Spleen (tissue), 11 donors: ENCODE data around the gene JOSD1. TPM values are rescaled to one million over a fixed set of nuclear protein-coding genes. Genes with fewer than 3 reads are reported as not detected.

ENCODE experiments used
- DNase-seq: peaks from one replicate; pipeline ENCODE4 v3.0.0-alpha.2; 2020
- H3K27ac ChIP-seq, 8 donors: fragments of 200-600 bp; sonication (generic) in 7 of 8; 1 replicate in 4 of 8; 2 replicates in 4 of 8; pipeline versions ENCODE4 v1.5.0 to v1.8.0; 2016 to 2021; ENCODE audit warnings: inconsistent platforms in 4 of 8, mild to moderate bottlenecking in 4 of 8, moderate library complexity in 1 of 8
- H3K27me3 ChIP-seq, 7 donors: fragments of 200-600 bp; sonication (generic) in 6 of 7; replicated peaks in 1 of 7; 1 replicate in 4 of 7; 2 replicates in 3 of 7; pipeline versions ENCODE4 v1.5.0 to v1.8.0; 2016 to 2021; ENCODE audit warnings: inconsistent platforms in 3 of 7, mild to moderate bottlenecking in 1 of 7
- H3K36me3 ChIP-seq, 6 donors: fragments of 200-600 bp; sonication (generic) in 5 of 6; 1 replicate in 4 of 6; 2 replicates in 2 of 6; pipeline versions ENCODE4 v1.5.0 to v1.8.0; 2016 to 2021; ENCODE audit warnings: inconsistent platforms in 2 of 6
- H3K4me1 ChIP-seq, 6 donors: fragments of 200-600 bp; sonication (generic) in 5 of 6; 1 replicate in 3 of 6; 2 replicates in 3 of 6; pipeline versions ENCODE4 v1.5.0 to v1.8.0; 2016 to 2021; ENCODE audit warnings: inconsistent platforms in 3 of 6
- H3K4me3 ChIP-seq, 8 donors: fragments of 200-600 bp; sonication (generic) in 7 of 8; 1 replicate in 4 of 8; 2 replicates in 4 of 8; pipeline versions ENCODE4 v1.5.0 to v1.8.0; 2016 to 2021; ENCODE audit warnings: inconsistent platforms in 4 of 8, mild to moderate bottlenecking in 4 of 8, moderate library complexity in 2 of 8
- H3K9me3 ChIP-seq, 8 donors: fragments of 200-600 bp; sonication (generic) in 7 of 8; 1 replicate in 4 of 8; 2 replicates in 4 of 8; pipeline versions ENCODE4 v1.5.0 to v1.8.0; 2016 to 2021; ENCODE audit warnings: inconsistent platforms in 4 of 8
- CTCF ChIP-seq, 11 experiments: fragments of 200-600 bp in 7 of 11; fragments of 450-650 bp in 4 of 11; sonication (generic) in 4 of 11; IDR thresholded peaks in 8 of 11; conservative IDR thresholded peaks in 3 of 11; 1 replicate in 7 of 11; 2 replicates in 4 of 11; pipeline versions ENCODE4 v1.4.0 to v1.8.0; 2016 to 2021; ENCODE audit warnings: antibody characterized with exemption in 11 of 11, inconsistent platforms in 4 of 11, mild to moderate bottlenecking in 1 of 11
- POLR2A ChIP-seq, 3 donors: fragments of 450-650 bp; IDR thresholded peaks; one replicate each; pipeline ENCODE4 v1.5.1; 2017; ENCODE audit warnings: antibody characterized with exemption in 3 of 3, mild to moderate bottlenecking in 1 of 3
- POLR2AphosphoS5 ChIP-seq, 3 donors: sonication (generic); formaldehyde crosslinking; IDR thresholded peaks; one replicate each; pipeline ENCODE4 v1.5.1; 2017; ENCODE audit warnings: antibody characterized with exemption in 3 of 3
- WGBS, 5 donors: extraction: QIAGEN DNeasy Blood & Tissue Kit in 3 of 5; methylation state at CpG; one replicate each; pipeline versions ENCODE4 v1.1.5 to v1.1.7; 2013 to 2018; 5-methylcytosine and 5-hydroxymethylcytosine counted together
- intact Hi-C: fragments of 100-400 bp; cut with DNase I; formaldehyde crosslinking; loops from one replicate; pipeline ENCODE4 v1.15.0; 2023; ENCODE audit warnings: low total_unique reads
- polyA plus RNA-seq, 3 donors: library from polyadenylated mRNA; stranded (reverse); fragments of 200-250 nt; gene quantifications; one replicate each; pipeline ENCODE4 v1.2.1, GENCODE V29; 2013
- total RNA-seq, 7 donors: library from RNA; depleted of rRNA in 3 of 7; stranded (reverse); fragments of >200 nt in 3 of 7; fragmentation: NEBNext Ultra II Directional in 4 of 7; extraction: Animal tissue kit (Norgen Biotek cat#: 25700) in 4 of 7; gene quantifications; one replicate each; pipeline versions ENCODE4 v1.1.0 to v1.2.1, GENCODE V29; 2016 to 2021
- donor health status: healthy with polysubstance abuse.
- donor health status: DM: no; HTN: no; CAD: no; lungs with moderate emphysema.
- donor health status: DM: no; HTN: no; CAD: no.
- donor health status: Bipolar disorder and iron deficiency.
- donor health status: healthy.
- donor health status: DM: no; HTN: no; CAD: no.
- donor health status: DM: yes; HTN: yes; CAD: no.

JOSD1 gene
- total and polyA plus RNA-seq, 10 donors, result 10.1 to 54.2 (median 33.2) TPM

DNA sequence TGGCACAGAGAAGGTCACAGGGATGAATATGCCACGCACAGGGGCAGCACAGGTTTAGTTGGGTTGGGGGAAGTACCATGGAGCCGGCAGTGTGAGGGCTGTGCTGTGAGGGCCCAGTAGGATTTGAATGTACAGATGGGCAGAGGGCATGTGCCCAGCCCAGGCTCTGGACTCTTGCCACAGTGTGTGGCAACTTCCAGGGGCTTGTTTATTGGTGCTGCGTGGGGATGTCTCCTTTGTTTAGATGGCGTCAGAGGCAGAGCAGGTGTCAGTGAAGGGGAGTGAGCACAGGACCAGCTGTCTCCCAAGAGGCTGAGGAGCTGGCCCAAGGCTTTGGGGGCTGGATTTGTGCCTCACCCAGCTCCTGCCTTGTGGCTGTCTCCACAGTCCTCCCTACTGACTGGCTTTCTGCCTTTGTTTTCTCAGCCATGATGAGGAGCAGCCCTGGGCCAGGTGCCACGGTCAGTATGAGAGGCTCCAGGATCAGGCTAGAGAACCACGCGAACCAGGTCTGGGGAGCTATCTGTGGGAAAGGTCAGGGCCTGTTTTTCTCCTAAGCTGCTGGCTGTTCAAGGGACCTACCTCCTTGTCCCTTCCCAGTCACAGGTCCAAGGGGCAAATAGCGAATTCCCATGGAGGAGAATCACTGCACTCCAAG is 33.1 kb upstream of the JOSD1 start:
- peaks cover 4 to 100% (median 89%) of the 10 kb centered on the region in 6 donors for H3K36me3 ChIP-seq
- peak; percentile 77 for DNase-seq
- H3K27me3 ChIP-seq, result no peaks in the 10 kb centered on the region
- no peak overlapping the region for H3K4me3 ChIP-seq
- TF ChIP-seq POLR2A (IDR thresholded peaks at IDR 0.05) (no peak), CTCF (IDR thresholded peaks at IDR 0.05 in 8 of 11, conservative IDR thresholded peaks at IDR 0.05 in 3 of 11) (no peak), POLR2AphosphoS5 (IDR thresholded peaks at IDR 0.05) (peak; percentile 4 to 33 (median 28))
- peaks cover 5 to 82% (median 31%) of the 10 kb centered on the region in 6 donors for H3K4me1 ChIP-seq
- WGBS, 5 donors, result 71 to 84% (median 78%) methylated on average over 4 to 8 of the region's 8 CpGs
- peak overlapping the region in 4 of 8 donors; percentile 13 to 58 (median 47) for H3K27ac ChIP-seq
- intact Hi-C loops, result no loop called here
- no peaks in the 10 kb centered on the region for H3K9me3 ChIP-seq

DNA sequence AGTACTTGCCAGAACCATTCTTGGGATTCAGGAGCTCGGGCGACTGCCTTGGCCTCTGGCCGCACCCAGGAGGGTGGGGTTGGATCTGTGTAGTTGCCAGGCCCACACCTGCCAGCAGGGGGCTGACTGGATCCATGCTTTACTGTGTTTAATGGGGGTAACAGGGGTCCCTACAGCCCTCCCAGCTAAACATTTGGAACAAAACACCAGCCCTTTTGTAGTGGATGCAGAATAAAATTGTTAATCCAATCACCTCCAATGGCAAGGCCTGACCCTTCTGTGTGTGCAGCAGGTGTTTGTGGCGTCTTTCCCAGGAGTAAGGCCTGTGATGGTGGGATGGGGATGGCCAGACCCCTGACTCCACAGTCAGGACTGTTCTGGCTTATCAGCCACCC is 32.6 kb upstream of the JOSD1 start:
- Histone ChIP-seq H3K4me1 (peaks cover 5 to 82% (median 31%) of the 10 kb centered on the region in 6 donors), H3K36me3 (peaks cover 0 to 100% (median 89%) of the 10 kb centered on the region in 6 donors), H3K27ac (peak overlapping the region in 6 of 8 donors; percentile 13 to 58 (median 42)), H3K27me3 (no peaks in the 10 kb centered on the region), H3K4me3 (no peak overlapping the region), H3K9me3 (no peaks in the 10 kb centered on the region)
- TF ChIP-seq POLR2A (IDR thresholded peaks at IDR 0.05) (no peak), CTCF (IDR thresholded peaks at IDR 0.05 in 8 of 11, conservative IDR thresholded peaks at IDR 0.05 in 3 of 11) (peak; percentile 35 to 90 (median 74)), POLR2AphosphoS5 (IDR thresholded peaks at IDR 0.05) (peak; percentile 46 to 71 (median 55))
- intact Hi-C loops, result no loop called here
- WGBS, 5 donors, result 34 to 43% (median 39%) methylated on average over 4 of the region's 4 CpGs
- DNase-seq, result peak; percentile 84

DNA sequence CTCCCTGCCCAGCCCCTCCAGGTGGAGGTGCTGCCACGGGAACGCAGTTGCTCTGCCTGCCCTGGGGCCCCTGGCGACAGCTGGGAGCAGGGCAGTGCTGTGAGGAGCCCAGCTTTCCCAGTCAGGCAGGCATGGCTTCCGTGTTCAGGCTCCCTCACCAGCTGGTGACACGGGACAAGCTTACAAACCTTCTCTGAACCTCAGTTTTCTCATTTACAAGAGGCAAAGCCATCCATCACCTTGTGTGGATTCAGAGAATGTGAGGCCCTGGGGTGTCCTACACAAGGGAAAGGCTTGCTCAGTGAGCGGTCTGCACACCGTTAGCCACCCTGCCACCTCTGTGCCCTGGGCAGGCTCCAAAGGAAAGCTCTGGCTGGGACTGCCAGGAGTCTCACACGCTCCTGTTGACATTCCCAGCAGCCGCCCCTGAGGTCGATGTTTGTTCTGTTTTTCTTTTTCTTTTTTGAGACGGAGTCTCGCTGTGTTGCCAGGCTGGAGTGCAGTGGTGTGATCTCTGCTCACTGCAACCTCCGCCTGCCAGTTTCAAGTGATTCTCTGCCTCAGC is 31.6 kb upstream of the JOSD1 start:
- no peaks in the 10 kb centered on the region for H3K27me3 ChIP-seq
- peak; percentile 58 to 89 (median 60) for TF ChIP-seq POLR2AphosphoS5 (IDR thresholded peaks at IDR 0.05)
- no peak for TF ChIP-seq CTCF (IDR thresholded peaks at IDR 0.05 in 8 of 11, conservative IDR thresholded peaks at IDR 0.05 in 3 of 11)
- 86 to 94% (median 89%) methylated on average over 11 to 13 of the region's 13 CpGs for WGBS, 5 donors
- no peak overlapping the region for H3K4me3 ChIP-seq
- peak; percentile 76 for DNase-seq
- no peaks in the 10 kb centered on the region for H3K9me3 ChIP-seq
- peak overlapping the region in 3 of 8 donors; percentile 26 to 58 (median 56) for H3K27ac ChIP-seq
- peaks cover 5 to 79% (median 30%) of the 10 kb centered on the region in 6 donors for H3K4me1 ChIP-seq
- peaks cover 0 to 100% (median 89%) of the 10 kb centered on the region in 6 donors for H3K36me3 ChIP-seq
- intact Hi-C loops, result no loop called here

DNA sequence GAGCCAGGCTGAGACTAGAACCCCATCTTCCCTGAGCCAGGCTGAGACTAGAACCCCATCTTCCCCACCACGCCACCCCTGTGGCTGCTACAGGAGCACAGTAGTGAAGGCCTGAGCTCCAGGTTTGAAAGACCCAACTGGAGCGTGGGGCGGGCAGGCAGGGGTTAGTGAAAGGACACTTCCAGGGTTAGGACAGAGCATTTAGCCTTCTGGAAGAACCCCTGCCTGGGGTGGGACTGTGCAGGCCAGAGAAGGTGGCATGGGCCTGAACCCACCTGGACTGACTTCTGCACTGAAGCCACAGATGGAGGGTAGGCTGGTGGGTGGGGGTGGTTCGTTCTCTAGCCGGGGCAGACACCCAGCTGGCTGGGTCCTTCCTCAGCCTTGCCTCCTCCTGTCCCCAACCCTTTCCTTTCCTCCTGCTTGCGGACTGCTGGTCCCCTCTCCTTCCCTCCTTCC is 31.0 kb upstream of the JOSD1 start:
- peak overlapping the region in 3 of 8 donors; percentile 26 to 58 (median 56) for H3K27ac ChIP-seq
- no peak for TF ChIP-seq POLR2A (IDR thresholded peaks at IDR 0.05)
- TF ChIP-seq POLR2AphosphoS5 (IDR thresholded peaks at IDR 0.05), result peak in 2 of 3 donors; percentile 3 to 11
- no peak for TF ChIP-seq CTCF (IDR thresholded peaks at IDR 0.05 in 8 of 11, conservative IDR thresholded peaks at IDR 0.05 in 3 of 11)
- WGBS, 5 donors, result 87 to 94% (median 91%) methylated on average over 5 to 6 of the region's 6 CpGs
- H3K36me3 ChIP-seq, result peaks cover 0 to 100% (median 89%) of the 10 kb centered on the region in 6 donors
- H3K9me3 ChIP-seq, result no peaks in the 10 kb centered on the region
- peaks cover 5 to 73% (median 30%) of the 10 kb centered on the region in 6 donors for H3K4me1 ChIP-seq
- H3K4me3 ChIP-seq, result no peak overlapping the region
- no peaks in the 10 kb centered on the region for H3K27me3 ChIP-seq
- DNase-seq, result peak; percentile 67
- intact Hi-C loops, result no loop called here
